HepG2 (cell line): ENCODE data around the gene PTPRD. TPM values are rescaled to one million over a fixed set of nuclear protein-coding genes. Genes with fewer than 3 reads are reported as not detected.

ENCODE experiments used
- ATAC-seq: fragments of 200-7000 bp; cut with Tn5 transposase; 3 replicates; pipeline ENCODE4 v1.9.1; 2020; ENCODE audit warnings: mild to moderate bottlenecking, moderate library complexity
- BruUV-seq: library from RNA; stranded (reverse); fragments of 400-500 nt; replicated peaks from 2 replicates; lab custom pipeline; 2021; lab: Mats Ljungman, UMichigan
- CTCF ChIA-PET: fragments of 300-600 bp; formaldehyde crosslinking; extraction: SDS; loops from one replicate; lab custom pipeline; 2021; ENCODE audit warnings: low total read pairs, inconsistent platforms, low intra/inter-chr PET ratio; lab: Yijun Ruan, JAX
- POLR2A ChIA-PET: fragments of 350-600 bp; sonication (Branson Sonifier 250); formaldehyde crosslinking; loops from one replicate; lab custom pipeline; 2020; ENCODE audit warnings: antibody characterized with exemption, inconsistent platforms; lab: Yijun Ruan, JAX
- DNase-seq: peaks from one replicate; pipeline ENCODE4 v3.0.0-alpha.2; 2015; ENCODE audit warnings: low spot score
- FAIRE-seq: peaks from 3 replicates; lab custom pipeline; 2011; peaks lifted over from hg19 to GRCh38; lab: Jason Lieb, UNC
- H2AFZ ChIP-seq: one replicate; pipeline ENCODE4 v1.6.1; 2011; ENCODE audit warnings: low read length, inconsistent platforms
- H3K27ac ChIP-seq: fragments of 300-600 bp; 3 replicates; pipeline ENCODE4 v1.8.0; 2011; ENCODE audit warnings: mixed run types, mild to moderate bottlenecking, mixed read lengths, low read length, inconsistent platforms; ENCODE audit not compliant: insufficient read depth; ENCODE audit errors: extremely low read length
- H3K27me3 ChIP-seq, 2 experiments: fragments of 200-600 bp in 1 of 2; 2 replicates in 1 of 2; 3 replicates in 1 of 2; pipeline versions ENCODE4 v1.6.0 to v1.8.0; 2011; ENCODE audit warnings: low read length in 2 of 2, mild to moderate bottlenecking in 2 of 2, moderate library complexity in 2 of 2, inconsistent platforms in 1 of 2; ENCODE audit not compliant: insufficient read depth in 2 of 2, control insufficient read depth in 1 of 2
- H3K36me3 ChIP-seq, 2 experiments: fragments of 200-600 bp in 1 of 2; replicated peaks in 1 of 2; 2 replicates in 1 of 2; 3 replicates in 1 of 2; pipeline versions ENCODE4 v1.5.1 to v1.8.0; 2011; ENCODE audit warnings: low read length in 2 of 2, inconsistent platforms in 1 of 2; ENCODE audit not compliant: insufficient read depth in 2 of 2, control insufficient read depth in 1 of 2
- H3K4me1 ChIP-seq: 2 replicates; pipeline ENCODE4 v1.5.1; 2012; ENCODE audit warnings: low read length, inconsistent platforms; ENCODE audit not compliant: insufficient read depth
- H3K4me2 ChIP-seq: 2 replicates; pipeline ENCODE4 v1.6.0; 2011; ENCODE audit warnings: low read depth, low read length, inconsistent platforms
- H3K4me3 ChIP-seq, 3 experiments: fragments of 200-600 bp in 1 of 3; sonication (generic), shearing (Covaris generic) in 1 of 3; replicated peaks in 1 of 3; 2 replicates each; pipeline ENCODE4 v1.5.1; 2011 to 2016; ENCODE audit warnings: low read length in 3 of 3, inconsistent platforms in 2 of 3, low read depth in 2 of 3, mild to moderate bottlenecking in 2 of 3, control low read depth in 1 of 3, mixed read lengths in 1 of 3; ENCODE audit not compliant: insufficient read depth in 1 of 3
- H3K79me2 ChIP-seq: one replicate; pipeline ENCODE4 v1.6.1; 2011; ENCODE audit warnings: low read length, inconsistent platforms; ENCODE audit not compliant: insufficient read depth
- H3K9ac ChIP-seq: 2 replicates; pipeline ENCODE4 v1.6.0; 2011; ENCODE audit warnings: mild to moderate bottlenecking, low read depth, low read length, inconsistent platforms; ENCODE audit not compliant: insufficient read depth
- H3K9me3 ChIP-seq: 2 replicates; pipeline ENCODE4 v1.5.1; 2012; ENCODE audit warnings: mild to moderate bottlenecking, low read length
- H4K20me1 ChIP-seq: 2 replicates; pipeline ENCODE4 v1.6.0; 2011; ENCODE audit warnings: inconsistent platforms, mild to moderate bottlenecking, low read length, moderate library complexity; ENCODE audit not compliant: insufficient read depth
- CREB3 ChIP-seq: sonication (generic); formaldehyde crosslinking; IDR thresholded peaks from 2 replicates; pipeline ENCODE4 v1.5.0; 2020; ENCODE audit warnings: missing genetic modification reagents
- GATAD2A ChIP-seq: IDR thresholded peaks from 2 replicates; pipeline ENCODE4 v1.6.1; 2016
- HCFC1 ChIP-seq: fragments of 150-350 bp; IDR thresholded peaks from 2 replicates; pipeline ENCODE4 v1.6.1; 2014; ENCODE audit warnings: low read depth, low read length
- NFIB ChIP-seq: sonication (generic); formaldehyde crosslinking; IDR thresholded peaks from 2 replicates; pipeline ENCODE4 v1.9.0; 2021; ENCODE audit warnings: missing genetic modification reagents, mild to moderate bottlenecking, borderline replicate concordance
- PAF1 ChIP-seq: IDR thresholded peaks from 2 replicates; pipeline ENCODE4 v1.6.1; 2016; ENCODE audit warnings: missing genetic modification reagents, missing compliant biosample characterization
- ZFYVE20 ChIP-seq: sonication (generic); formaldehyde crosslinking; IDR thresholded peaks from 2 replicates; pipeline ENCODE4 v1.8.0; 2023; ENCODE audit warnings: low read depth, mild to moderate bottlenecking, moderate library complexity, missing genetic modification reagents, borderline replicate concordance
- ZNF3 ChIP-seq: IDR thresholded peaks from 2 replicates; pipeline ENCODE4 v1.7.0; 2017; ENCODE audit warnings: inconsistent platforms
- ZNF33B ChIP-seq: sonication (generic); formaldehyde crosslinking; IDR thresholded peaks from 2 replicates; pipeline ENCODE4 v1.5.1; 2020; ENCODE audit warnings: mild to moderate bottlenecking, missing genetic modification reagents
- ZNF772 ChIP-seq: sonication (generic); formaldehyde crosslinking; IDR thresholded peaks from 2 replicates; pipeline ENCODE4 v1.5.0; 2020; ENCODE audit warnings: mild to moderate bottlenecking, missing genetic modification reagents
- ZNF780A ChIP-seq: sonication (generic); formaldehyde crosslinking; IDR thresholded peaks from 2 replicates; pipeline ENCODE4 v1.8.0; 2022; ENCODE audit warnings: mild to moderate bottlenecking, missing genetic modification reagents, moderate library complexity
- WGBS: methylation state at CpG from one replicate; pipeline ENCODE4 v1.1.6; 2017; ENCODE audit warnings: low lambda C conversion rate; 5-methylcytosine and 5-hydroxymethylcytosine counted together
- in situ Hi-C: cut with HindIII; loops from 2 replicates; pipeline ENCODE4 v1.10.0; 2017; ENCODE audit warnings: low pct_unique_long_range_greater_than_20kb; ENCODE audit not compliant: extremely low pct_ligation_motif_present
- intact Hi-C: fragments of 100-400 bp; cut with micrococcal nuclease; formaldehyde crosslinking; loops from one replicate; pipeline ENCODE4 v1.10.0; 2022; ENCODE audit not compliant: unreplicated experiment
- polyA plus RNA-seq, 8 experiments: library from polyadenylated mRNA; depleted of rRNA in 3 of 8; stranded (reverse) in 7 of 8; unstranded in 1 of 8; fragments of >200 nt; fragmentation: Illumina TruSeq in 4 of 8; extraction: Trizol in 4 of 8; gene quantifications; 2 replicates each; pipeline versions ENCODE4 v1.2.1 to v1.2.3, GENCODE V29; 2011 to 2016; ENCODE audit warnings: low read depth in 4 of 8, missing spikeins in 1 of 8, mixed read lengths in 1 of 8; ENCODE audit not compliant: insufficient read depth in 1 of 8
- total RNA-seq, 5 experiments: library from RNA; depleted of rRNA; stranded (reverse); fragments of >200 nt; fragmentation: Illumina TruSeq; extraction: Trizol; gene quantifications; 2 replicates each; pipeline ENCODE4 v1.2.3, GENCODE V29; 2016; ENCODE audit warnings: low read depth in 1 of 5

Gene PTPRD
- total and polyA plus RNA-seq, 2 of the 13 experiments (the other 11 are each of a cell fraction or from before 2014, with no cell fraction given): 0.05 TPM; not detected in 1

DNA sequence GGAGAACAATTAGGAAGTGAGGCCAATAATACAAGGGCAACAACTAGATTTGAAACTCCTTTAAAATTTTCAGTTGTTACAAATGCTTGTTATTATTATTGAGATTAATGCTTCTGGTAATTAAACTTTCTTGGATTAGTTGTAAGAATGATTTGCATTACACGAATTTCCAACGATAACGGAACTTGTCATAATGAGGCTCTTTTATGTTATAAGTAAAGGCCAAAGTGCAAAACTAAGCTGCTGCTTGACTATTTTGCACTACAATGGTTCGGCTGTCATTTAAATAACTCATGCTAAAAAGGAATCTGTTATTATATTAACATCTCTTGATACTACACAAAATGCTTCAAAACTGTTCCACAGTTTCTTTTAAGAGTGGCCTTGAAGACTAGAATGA is 1007.1 kb downstream of the PTPRD start:
- intact Hi-C loops: loop anchor here (1.0 kb wide), 1 partner anchor 185 kb away; no protein-coding TSS in a partner anchor
- POLR2A ChIA-PET: no interaction called here
- H3K36me3 ChIP-seq: no peaks in the 10 kb centered on the region
- no peak overlapping the region for H2AFZ ChIP-seq
- H3K79me2 ChIP-seq: no peaks in the 10 kb centered on the region
- 0% methylated on average over 4 of the region's 4 CpGs for WGBS
- no peaks in the 10 kb centered on the region for H4K20me1 ChIP-seq
- H3K9ac ChIP-seq: no peak overlapping the region
- no peak for FAIRE-seq
- H3K4me1 ChIP-seq: no peaks in the 10 kb centered on the region
- CTCF ChIA-PET: interaction anchor here (1.4 to 3.3 kb wide), 3 partner anchors 185 to 338 kb away, joined by 5 to 26 read pairs (median 5); no protein-coding TSS in a partner anchor
- no peaks in the 10 kb centered on the region for H3K27me3 ChIP-seq
- no peak for TF ChIP-seq PAF1 (CRISPR knock-in tag)
- TF ChIP-seq ZNF780A: no peak
- TF ChIP-seq HCFC1: no peak
- no peak for TF ChIP-seq CREB3
- no peak for TF ChIP-seq NFIB (CRISPR knock-in tag)
- TF ChIP-seq ZFYVE20 (CRISPR knock-in tag): no peak
- TF ChIP-seq ZNF3 (CRISPR knock-in tag): no peak
- TF ChIP-seq GATAD2A: no peak
- no peak for TF ChIP-seq ZNF33B (CRISPR knock-in tag)
- TF ChIP-seq ZNF772 (CRISPR knock-in tag): no peak
- TF ChIP-seq, all 625 proteins: peak for 0
- ATAC-seq: no peak
- no TSS peak for BruUV-seq
- H3K27ac ChIP-seq: no peak overlapping the region
- H3K9me3 ChIP-seq: no peaks in the 10 kb centered on the region
- no peak overlapping the region for H3K4me2 ChIP-seq
- no peak for DNase-seq
- in situ Hi-C loops: loop anchor here (10.0 kb wide), 1 partner anchor 339 kb away; no protein-coding TSS in a partner anchor
- no peak overlapping the region for H3K4me3 ChIP-seq
